Iris pigment epithelial cell (primary cell): Measurements from ENCODE around the gene OR10V1.

Experiments used
- DNase-seq: peaks from one replicate; pipeline ENCODE4 v3.0.0-alpha.2; 2011; ENCODE audit warnings: low read depth

The OR10V1 gene

GRCh38 chr11:59713745-59714144 lies at the start of gene OR10V1:
Gene OR10V1, minus strand, starts transcription at chr11:59713845. Its CDS starts 0 bp downstream, at chr11:59713845.
- DNase-seq = no peak

DNA sequence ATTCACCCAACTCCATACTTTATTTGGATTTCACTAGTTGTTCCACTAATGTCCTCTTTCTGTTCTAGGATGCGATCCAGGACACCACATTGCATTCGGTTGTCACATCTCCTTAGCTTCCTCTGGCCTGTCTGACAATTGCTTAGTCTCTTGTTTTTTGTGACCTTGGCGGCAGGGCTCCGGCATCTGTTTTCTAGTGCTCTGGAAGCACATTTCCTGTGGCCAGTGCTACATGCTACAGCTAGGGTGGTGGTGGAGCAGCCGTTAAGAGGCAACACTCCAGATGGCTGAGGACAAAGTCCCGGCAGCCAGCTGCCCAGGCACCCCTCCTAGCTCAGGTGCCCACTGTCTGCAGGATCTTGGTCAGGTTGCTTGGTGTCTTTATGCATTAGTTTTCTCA lies 48.3 kb upstream of the OR10V1 start:
- DNase-seq = no peak

DNA sequence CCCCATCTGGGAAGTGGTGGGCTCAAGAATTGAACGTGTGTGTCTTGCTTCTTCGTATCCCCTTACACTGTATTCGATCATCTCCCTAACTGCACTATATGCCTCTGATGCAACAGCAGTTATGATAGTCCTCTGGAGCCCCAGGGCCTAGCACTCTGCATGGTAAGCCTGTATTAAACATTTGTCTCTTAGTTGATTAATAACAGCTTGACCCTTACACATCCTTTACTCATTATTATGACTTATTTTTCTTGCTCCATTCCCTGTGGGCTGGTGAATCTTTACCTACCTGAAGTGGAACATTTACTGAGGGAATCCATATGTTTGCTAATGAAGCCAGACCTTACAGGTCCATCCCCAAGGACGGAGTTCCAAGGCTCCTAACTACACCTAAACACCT lies 47.1 kb upstream of the OR10V1 start:
- no peak for DNase-seq

GRCh38 chr11:59759900-59760299 lies 46.3 kb upstream of the OR10V1 start:
- no peak for DNase-seq

DNA sequence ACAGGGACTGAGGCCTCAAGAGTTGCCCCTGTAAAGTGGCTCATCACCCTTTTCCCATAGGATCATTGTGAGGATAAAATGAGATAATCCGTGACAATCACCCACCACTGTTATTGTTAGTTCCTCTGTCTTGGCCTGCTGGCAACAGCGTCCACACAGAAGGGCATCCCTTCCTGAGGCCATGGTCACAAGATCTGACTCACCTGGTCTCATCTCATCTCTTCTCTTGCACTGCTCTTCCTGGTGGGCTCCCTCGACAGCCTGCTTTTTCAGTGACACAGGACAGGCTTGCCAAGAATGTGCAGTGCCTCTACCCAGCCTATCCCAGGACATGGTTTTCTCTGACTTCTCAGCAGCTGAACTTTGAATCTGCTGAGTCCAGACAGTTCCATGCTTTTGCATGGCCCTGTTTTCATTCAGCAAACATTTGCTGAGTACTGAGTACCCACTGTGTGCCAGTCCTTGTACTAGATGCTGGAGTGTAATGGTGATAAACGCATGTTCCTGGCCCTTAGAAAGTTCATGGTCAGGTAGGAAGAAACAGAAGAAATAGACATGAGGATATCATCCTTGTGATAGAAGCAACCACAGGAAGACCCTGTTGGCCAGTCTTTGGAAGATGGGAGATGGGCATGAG lies 44.9 kb upstream of the OR10V1 start:
- no peak for DNase-seq

- DNase-seq = peak; percentile 41
These were observed 43.2 kb upstream of the OR10V1 start for GRCh38 chr11:59756845-59757244.

- DNase-seq = no peak
These were observed 42.9 kb upstream of the OR10V1 start for GRCh38 chr11:59756558-59756840.

DNA sequence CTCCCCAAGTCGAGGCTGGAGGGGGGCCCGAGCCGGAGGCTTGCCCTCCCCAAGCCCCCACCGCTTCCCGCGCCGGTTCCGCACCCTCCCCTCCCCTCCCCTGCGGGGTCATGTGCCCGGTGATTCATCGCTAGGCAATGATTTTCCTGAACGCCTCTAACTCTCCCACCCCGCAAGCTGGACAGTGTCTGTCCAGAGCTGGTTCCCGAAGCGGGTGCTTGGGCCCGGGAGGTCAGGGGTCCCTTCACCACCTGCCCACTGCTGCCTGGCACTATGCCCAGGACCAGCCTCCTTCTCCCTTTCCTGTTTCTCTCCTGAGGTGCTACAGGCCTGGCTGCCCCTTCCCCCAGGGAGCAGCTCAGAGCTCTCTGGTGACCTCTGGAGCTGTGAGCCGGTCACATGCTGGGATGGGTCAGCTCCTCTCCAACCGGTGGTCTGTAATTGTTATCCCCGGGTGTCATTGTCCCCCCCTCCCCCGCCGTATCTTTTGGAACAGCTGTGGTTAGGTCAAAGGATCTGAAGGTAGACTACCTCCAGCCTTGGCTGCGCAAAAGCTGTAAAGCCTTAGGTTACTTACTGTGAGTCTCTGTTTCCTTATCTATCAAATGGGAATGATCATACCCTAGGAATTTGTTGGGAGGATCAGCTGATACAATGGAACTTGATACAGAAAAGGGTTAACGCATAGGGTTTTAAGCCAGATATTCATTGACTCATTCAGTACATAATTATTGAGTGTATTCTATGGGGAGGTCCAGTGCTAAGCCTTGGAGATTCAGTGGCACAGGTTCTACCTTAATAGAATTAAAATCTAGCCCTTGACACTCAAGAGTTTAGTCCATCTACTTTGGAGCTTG lies 42.3 kb upstream of the OR10V1 start:
- DNase-seq = peak; percentile 79

- peak; percentile 56 for DNase-seq
These were observed 41.4 kb upstream of the OR10V1 start, which contains the start of gene STX3 for GRCh38 chr11:59754859-59755700. Gene STX3, plus strand, starts transcription at chr11:59755376. Its CDS starts 230 bp downstream, at chr11:59755606.

DNA sequence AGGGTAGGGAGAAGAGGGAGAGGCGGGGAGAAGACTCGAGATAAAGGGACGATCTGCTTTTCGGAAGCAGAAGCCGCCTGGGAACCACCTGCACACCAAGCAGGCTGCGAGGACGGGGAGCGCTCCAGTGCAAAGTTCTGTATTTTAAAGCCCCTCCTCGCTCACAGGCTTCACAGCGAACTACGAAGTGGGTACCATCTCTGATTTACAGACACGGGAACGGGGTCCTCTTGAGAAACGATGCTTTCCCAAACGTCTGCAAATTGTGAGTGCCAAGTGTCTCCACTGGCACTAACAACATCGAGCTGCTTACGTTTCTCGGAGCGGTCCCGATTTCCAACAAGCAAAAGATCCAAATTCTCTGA lies 40.8 kb upstream of the OR10V1 start:
- DNase-seq = peak; percentile 27

GRCh38 chr11:59753650-59754493 lies 40.2 kb upstream of the OR10V1 start:
- peak; percentile 65 for DNase-seq

GRCh38 chr11:59746111-59746510 lies 32.5 kb upstream of the OR10V1 start:
- no peak for DNase-seq

DNA sequence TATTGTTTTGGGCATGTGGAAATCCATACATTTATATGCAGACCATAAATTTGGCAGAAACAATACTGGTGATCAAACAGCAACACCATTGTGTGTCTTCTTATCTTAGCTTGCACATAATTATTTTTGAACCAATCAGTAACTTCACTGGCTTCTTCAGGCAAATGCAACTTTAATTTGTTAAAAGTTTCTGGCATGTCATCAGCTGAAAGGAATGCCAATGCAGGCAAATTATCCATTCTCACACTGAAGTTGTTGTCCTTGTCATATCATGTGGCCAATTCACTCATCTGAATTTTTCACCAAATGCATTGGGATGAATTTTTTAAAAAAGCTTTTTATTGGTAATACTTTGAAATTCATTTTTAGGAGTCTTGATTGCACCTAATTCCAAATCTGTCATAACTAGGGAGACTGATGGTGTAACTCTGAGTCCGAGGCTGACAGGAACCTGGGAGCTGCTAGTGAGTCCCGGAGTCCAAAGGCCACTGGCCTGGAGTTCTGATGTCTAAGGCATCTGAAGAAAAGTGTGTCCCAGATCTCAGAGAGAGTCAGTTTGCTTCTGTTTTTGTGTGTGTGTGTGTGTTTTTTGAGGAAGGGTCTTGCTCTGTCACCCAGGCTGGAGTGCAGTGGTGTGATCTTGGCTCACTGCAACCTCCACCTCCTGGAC lies 17.4 kb upstream of the OR10V1 start:
- no peak for DNase-seq

DNA sequence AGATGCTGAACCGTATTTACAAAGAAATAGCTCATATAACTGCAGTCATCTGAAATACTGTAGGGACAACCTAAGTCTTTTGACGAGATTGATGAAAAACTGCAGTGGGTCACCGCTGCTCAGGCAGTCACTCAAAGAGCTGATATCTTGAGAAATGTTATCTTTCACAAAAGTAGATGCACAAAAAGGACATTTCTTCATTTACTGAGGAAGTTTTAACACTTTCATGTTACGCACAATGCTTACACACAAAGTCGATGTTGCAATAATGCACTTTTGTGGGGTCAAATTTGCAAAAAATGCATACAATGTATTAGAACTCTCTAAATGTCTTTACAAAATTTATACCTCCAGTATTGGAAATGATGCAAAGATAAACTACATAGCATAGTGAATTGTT lies 16.2 kb upstream of the OR10V1 start:
- DNase-seq = no peak

DNA sequence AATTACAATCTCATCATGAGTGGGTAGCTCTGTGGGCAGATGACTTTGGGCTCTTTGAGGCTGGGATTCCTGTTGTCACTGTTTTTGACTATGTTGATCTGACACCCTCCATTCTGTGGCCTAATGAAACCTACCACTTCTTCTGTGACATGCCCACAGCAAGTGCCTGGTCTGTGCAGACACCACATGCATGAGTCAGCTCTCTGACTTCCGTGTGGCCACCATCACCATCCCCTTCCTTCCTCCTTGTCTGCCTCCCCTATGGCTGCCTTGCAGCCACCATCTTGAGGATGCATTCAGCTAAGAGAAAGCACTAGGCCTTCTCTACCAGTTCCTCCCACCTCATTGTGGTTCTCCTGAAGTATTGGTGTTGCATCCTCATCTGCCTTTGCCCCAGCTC lies 15.3 kb upstream of the OR10V1 start:
- DNase-seq = no peak

- DNase-seq = no peak
These were observed 14.5 kb upstream of the OR10V1 start for GRCh38 chr11:59728154-59728553.

- no peak for DNase-seq
These were observed 13.8 kb upstream of the OR10V1 start for GRCh38 chr11:59727426-59727825.

GRCh38 chr11:59724066-59724465 lies 10.4 kb upstream of the OR10V1 start:
- no peak for DNase-seq

DNA sequence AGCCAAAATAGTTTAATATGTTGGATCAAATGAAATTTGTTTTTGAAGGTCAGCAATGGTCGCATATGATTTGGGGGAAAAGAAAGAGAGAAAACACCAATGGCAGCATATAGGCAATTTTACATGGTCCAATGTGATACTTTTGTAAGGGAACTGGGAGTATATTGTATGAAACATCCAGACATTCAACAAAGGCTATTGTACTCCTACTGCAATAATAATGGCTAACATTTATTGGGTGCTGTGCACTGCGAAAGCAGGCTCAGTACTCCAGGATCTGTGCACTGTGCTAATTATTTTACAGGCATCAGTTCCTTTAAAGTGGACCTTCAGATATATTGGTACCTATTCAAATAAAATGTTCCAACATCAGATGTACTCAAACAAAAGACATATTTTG lies 5.9 kb upstream of the OR10V1 start:
- DNase-seq = no peak

DNA sequence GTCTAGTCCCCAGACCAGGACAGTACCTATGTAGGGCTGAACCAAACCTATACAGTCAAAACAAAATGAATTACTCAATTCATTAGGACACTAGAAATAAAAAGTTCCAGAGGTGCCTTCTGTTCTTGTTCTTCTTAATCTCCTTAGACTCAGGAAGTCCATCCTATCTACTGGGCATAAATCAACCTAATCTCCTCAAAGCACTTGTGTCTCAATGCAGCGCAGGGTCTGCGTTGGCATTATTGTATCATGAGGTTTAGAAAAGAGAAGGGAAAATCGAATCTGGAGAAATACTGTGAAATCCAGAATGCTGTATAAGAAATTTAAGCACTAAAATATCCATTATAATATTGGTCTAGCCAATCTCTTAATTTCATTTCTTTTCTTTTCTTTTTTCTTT lies 2.4 kb upstream of the OR10V1 start:
- no peak for DNase-seq

DNA sequence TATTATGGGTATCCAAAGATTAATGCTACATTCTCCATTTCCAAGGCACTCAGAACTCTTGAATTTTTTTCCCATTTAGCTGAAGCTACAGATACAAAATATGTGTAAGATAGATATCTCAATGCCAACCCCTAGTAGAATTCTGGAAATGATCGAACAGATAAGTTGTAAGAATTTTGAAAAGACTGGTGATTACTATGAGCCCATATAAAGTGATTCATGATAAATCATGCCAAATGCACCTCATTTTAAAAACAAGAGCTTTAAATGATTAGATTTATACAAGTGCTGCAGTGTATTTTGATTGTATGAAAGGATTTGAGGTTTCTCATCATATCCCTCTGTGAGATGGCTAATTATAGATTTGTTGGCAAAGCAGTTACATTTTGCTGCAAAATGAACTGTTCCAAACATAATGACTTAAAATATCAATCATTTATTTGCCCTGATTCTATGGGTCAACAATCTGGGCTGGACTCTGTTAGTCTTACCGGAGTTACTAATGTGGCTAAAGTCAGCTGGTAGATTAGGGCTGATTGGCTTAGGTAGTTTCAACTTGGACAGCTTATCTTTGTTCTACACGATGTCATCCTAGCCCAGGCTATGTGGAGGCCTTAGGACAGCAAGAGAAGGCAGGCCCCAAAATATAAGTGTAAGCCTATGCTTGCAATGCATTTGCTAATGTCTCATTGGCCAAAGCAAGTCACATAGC lies 3.4 kb downstream of the OR10V1 start:
- peak; percentile 12 for DNase-seq
